Ascending aorta (tissue), 2 donors: ENCODE measurements around the gene RTL1. TPM values are rescaled to one million over a fixed set of nuclear protein-coding genes. Genes with fewer than 3 reads are reported as not detected.

Experiments
- DNase-seq, 2 donors: peaks; one replicate each; pipeline ENCODE4 v3.0.0-alpha.2; 2019; ENCODE audit warnings: low spot score in 2 of 2
- H3K27ac ChIP-seq, 2 donors: fragments of 200-600 bp; sonication (generic); one replicate each; pipeline ENCODE4 v1.5.1; 2016 to 2017; ENCODE audit warnings: mild to moderate bottlenecking in 1 of 2
- H3K27me3 ChIP-seq: fragments of 200-600 bp; sonication (generic); one replicate; pipeline ENCODE4 v1.5.1; 2017
- H3K36me3 ChIP-seq, 2 donors: fragments of 200-600 bp; sonication (generic); one replicate each; pipeline ENCODE4 v1.5.1; 2016
- H3K4me1 ChIP-seq, 2 donors: fragments of 200-600 bp; sonication (generic); one replicate each; pipeline ENCODE4 v1.5.1; 2016 to 2017; ENCODE audit warnings: mild to moderate bottlenecking in 1 of 2
- H3K4me3 ChIP-seq, 2 donors: fragments of 200-600 bp; sonication (generic); one replicate each; pipeline ENCODE4 v1.5.1; 2016 to 2017; ENCODE audit warnings: mild to moderate bottlenecking in 1 of 2
- H3K9me3 ChIP-seq, 2 donors: fragments of 200-600 bp; sonication (generic); one replicate each; pipeline ENCODE4 v1.5.1; 2016
- CTCF ChIP-seq, 3 experiments: fragments of 200-600 bp in 2 of 3; fragments of 450-650 bp in 1 of 3; sonication (generic) in 2 of 3; IDR thresholded peaks; one replicate each; pipeline ENCODE4 v1.5.1; 2016 to 2019; ENCODE audit warnings: antibody characterized with exemption in 3 of 3, mild to moderate bottlenecking in 1 of 3, moderate library complexity in 1 of 3
- intact Hi-C: fragments of 100-400 bp; cut with DNase I; formaldehyde crosslinking; loops from one replicate; pipeline ENCODE4 v1.15.1; 2023
- total RNA-seq: library from RNA; depleted of rRNA; stranded (reverse); fragments of >200 nt; gene quantifications from one replicate; pipeline ENCODE4 v1.1.0, GENCODE V29; 2016

RTL1 gene
- total RNA-seq, 1 donor from 2014 or later: not detected

- H3K9me3 ChIP-seq: no peaks in the 10 kb centered on the region
- H3K4me1 ChIP-seq: no peaks in the 10 kb centered on the region
- no peak for TF ChIP-seq CTCF (IDR thresholded peaks at IDR 0.05)
- no peaks in the 10 kb centered on the region for H3K27me3 ChIP-seq
- H3K27ac ChIP-seq: no peak overlapping the region
- no peaks in the 10 kb centered on the region for H3K36me3 ChIP-seq
- H3K4me3 ChIP-seq: no peak overlapping the region
- intact Hi-C loops: no loop called here
- no peak for DNase-seq
These were observed 69.3 kb downstream of the RTL1 start for GRCh38 chr14:100834082-100834793.

GRCh38 chr14:100832311-100832960, 71.1 kb downstream of the RTL1 start:
- Histone ChIP-seq H3K4me1 (no peaks in the 10 kb centered on the region), H3K4me3 (no peak overlapping the region), H3K27me3 (no peaks in the 10 kb centered on the region), H3K27ac (no peak overlapping the region), H3K36me3 (no peaks in the 10 kb centered on the region), H3K9me3 (no peaks in the 10 kb centered on the region)
- no peak for TF ChIP-seq CTCF (IDR thresholded peaks at IDR 0.05)
- DNase-seq: no peak
- intact Hi-C loops: no loop called here

GRCh38 chr14:100830681-100831080, 72.8 kb downstream of the RTL1 start:
- no peaks in the 10 kb centered on the region for H3K36me3 ChIP-seq
- TF ChIP-seq CTCF (IDR thresholded peaks at IDR 0.05): no peak
- no peaks in the 10 kb centered on the region for H3K9me3 ChIP-seq
- H3K4me1 ChIP-seq: no peaks in the 10 kb centered on the region
- DNase-seq: no peak
- no peak overlapping the region for H3K4me3 ChIP-seq
- intact Hi-C loops: no loop called here
- no peak overlapping the region for H3K27ac ChIP-seq
- no peaks in the 10 kb centered on the region for H3K27me3 ChIP-seq

Other genes with a start within 250 kb of the RTL1 start
- 7.2 TPM for gene DLK1, start 176.8 kb downstream of the RTL1 start, total RNA-seq
- 105 TPM for gene MEG3, start 77.6 kb downstream of the RTL1 start, total RNA-seq